ENCODE measurements around the gene CLDN9.

- TF ChIP-seq CTCF (IDR thresholded peaks at IDR 0.05; ENCODE audit: low read length) (no peak), EZH2 (optimal IDR thresholded peaks at IDR 0.05; ENCODE audit: low read depth, low read length) (no peak)
These were observed 44.4 kb upstream of the CLDN9 start for GRCh38 chr16:2968368-2968737.

Data from MM.1S (cell line).